A673 (cell line): ENCODE data around the gene ARFIP1. TPM values are rescaled to one million over a fixed set of nuclear protein-coding genes. Genes with fewer than 3 reads are reported as not detected.

Experiments
- BruUV-seq: library from RNA; stranded (reverse); fragments of 400-500 nt; replicated peaks from 2 replicates; lab custom pipeline; 2021; lab: Mats Ljungman, UMichigan
- CTCF ChIA-PET: fragments of 300-600 bp; sonication (Branson Sonifier 250); formaldehyde crosslinking; loops from one replicate; lab custom pipeline; 2022; ENCODE audit warnings: antibody characterized with exemption; lab: Charles Lee
- POLR2A ChIA-PET: fragments of 300-600 bp; sonication (Branson Sonifier 250); formaldehyde crosslinking; loops from one replicate; lab custom pipeline; 2022; ENCODE audit warnings: antibody characterized with exemption; ENCODE audit not compliant: low non-redundant PET; lab: Charles Lee
- DNase-seq: peaks from one replicate; pipeline ENCODE4 v3.0.0-alpha.2; 2015; ENCODE audit warnings: low spot score
- H3K27ac ChIP-seq: fragments of 200-600 bp; sonication (generic); 2 replicates; pipeline ENCODE4 v1.5.1; 2016; ENCODE audit warnings: mixed run types, low read depth, mild to moderate bottlenecking, mixed read lengths, antibody characterized with exemption, low read length; ENCODE audit not compliant: poor library complexity, severe bottlenecking
- H3K27me3 ChIP-seq: fragments of 200-600 bp; sonication (generic); replicated peaks from 2 replicates; pipeline ENCODE4 v1.6.1; 2017; ENCODE audit warnings: mixed run types, low read depth, mild to moderate bottlenecking, mixed read lengths, antibody characterized with exemption, low read length; ENCODE audit not compliant: insufficient read depth, poor library complexity
- H3K36me3 ChIP-seq: fragments of 200-600 bp; sonication (generic); 2 replicates; pipeline ENCODE4 v1.6.1; 2016; ENCODE audit warnings: mixed run types, mild to moderate bottlenecking, mixed read lengths, antibody characterized with exemption, low read length; ENCODE audit not compliant: insufficient read depth, poor library complexity, severe bottlenecking
- H3K4me1 ChIP-seq: fragments of 200-600 bp; sonication (generic); 2 replicates; pipeline ENCODE4 v1.6.1; 2017; ENCODE audit warnings: mixed run types, mild to moderate bottlenecking, mixed read lengths, antibody characterized with exemption, low read length; ENCODE audit not compliant: insufficient read depth, poor library complexity, severe bottlenecking
- H3K4me3 ChIP-seq: fragments of 200-600 bp; sonication (generic); 2 replicates; pipeline ENCODE4 v1.5.1; 2016; ENCODE audit warnings: low read depth, mixed run types, mild to moderate bottlenecking, mixed read lengths, low read length; ENCODE audit not compliant: poor library complexity, severe bottlenecking
- H3K9me3 ChIP-seq: fragments of 200-600 bp; sonication (generic); 2 replicates; pipeline ENCODE4 v1.6.1; 2016; ENCODE audit warnings: mixed run types, low read depth, mild to moderate bottlenecking, mixed read lengths, antibody characterized with exemption, low read length; ENCODE audit not compliant: poor library complexity, severe bottlenecking
- CTCF ChIP-seq: fragments of 300-800, 200-600 bp; sonication (generic); conservative IDR thresholded peaks from 2 replicates; pipeline ENCODE4 v1.5.1; 2017; ENCODE audit warnings: low read depth, mild to moderate bottlenecking, antibody characterized with exemption, low read length, moderate library complexity, mixed read lengths
- EZH2 ChIP-seq: fragments of 200-600 bp; sonication (generic); IDR thresholded peaks from 2 replicates; pipeline ENCODE4 v1.6.1; 2017; ENCODE audit warnings: borderline replicate concordance, low read depth, mild to moderate bottlenecking, mixed read lengths, antibody characterized with exemption, low read length; ENCODE audit not compliant: poor library complexity, severe bottlenecking
- intact Hi-C: fragments of 100-400 bp; cut with micrococcal nuclease; formaldehyde crosslinking; loops from one replicate; pipeline ENCODE4 v1.10.0; 2022; ENCODE audit not compliant: unreplicated experiment
- total RNA-seq: library from RNA; stranded (reverse); gene quantifications from 2 replicates; pipeline ENCODE4 v1.2.3, GENCODE V29; 2021

Gene ARFIP1
- total RNA-seq, 1 experiment from 2014 or later: 30.4 TPM

- no TSS peak for BruUV-seq
- Histone ChIP-seq H3K4me3 (no peak overlapping the region), H3K27me3 (no peaks in the 10 kb centered on the region), H3K36me3 (no peaks in the 10 kb centered on the region), H3K27ac (no peak overlapping the region), H3K4me1 (no peaks in the 10 kb centered on the region), H3K9me3 (peaks cover 22% of the 10 kb centered on the region)
- ChIA-PET CTCF (no interaction called here), POLR2A (no interaction called here)
- intact Hi-C loops: no loop called here
- no peak for TF ChIP-seq EZH2
- no peak for TF ChIP-seq CTCF
- DNase-seq: no peak
Observed at GRCh38 chr4:152920768-152921167, 141.0 kb downstream of the ARFIP1 start.

GRCh38 chr4:152921284-152921683 is 141.5 kb downstream of the ARFIP1 start:
- H3K36me3 ChIP-seq: no peaks in the 10 kb centered on the region
- no peak overlapping the region for H3K4me3 ChIP-seq
- no peak for DNase-seq
- intact Hi-C loops: no loop called here
- no peaks in the 10 kb centered on the region for H3K4me1 ChIP-seq
- no TSS peak for BruUV-seq
- POLR2A ChIA-PET: no interaction called here
- H3K9me3 ChIP-seq: peaks cover 22% of the 10 kb centered on the region
- CTCF ChIA-PET: no interaction called here
- H3K27me3 ChIP-seq: no peaks in the 10 kb centered on the region
- H3K27ac ChIP-seq: no peak overlapping the region
- TF ChIP-seq EZH2 (no peak), CTCF (no peak)

GRCh38 chr4:152925851-152926250 is 146.1 kb downstream of the ARFIP1 start:
- H3K36me3 ChIP-seq: no peaks in the 10 kb centered on the region
- H3K4me3 ChIP-seq: no peak overlapping the region
- POLR2A ChIA-PET: no interaction called here
- H3K27me3 ChIP-seq: no peaks in the 10 kb centered on the region
- no peak for DNase-seq
- no TSS peak for BruUV-seq
- peaks cover under 1% of the 10 kb centered on the region for H3K9me3 ChIP-seq
- TF ChIP-seq EZH2: no peak
- no peak for TF ChIP-seq CTCF
- intact Hi-C loops: no loop called here
- H3K27ac ChIP-seq: no peak overlapping the region
- no peaks in the 10 kb centered on the region for H3K4me1 ChIP-seq
- CTCF ChIA-PET: no interaction called here
